Mononuclear cell (primary cell): ENCODE data around the gene FABP6. TPM values are rescaled to one million over a fixed set of nuclear protein-coding genes. Genes with fewer than 3 reads are reported as not detected.

Source experiments
- H3K27me3 ChIP-seq: 2 replicates; pipeline ENCODE4 v1.6.0; 2011; ENCODE audit warnings: low read length, control low read depth; ENCODE audit not compliant: insufficient read depth
- H3K4me1 ChIP-seq: 2 replicates; pipeline ENCODE4 v1.5.1; 2011; ENCODE audit warnings: mild to moderate bottlenecking, low read length, control low read depth; ENCODE audit not compliant: insufficient read depth
- H3K4me3 ChIP-seq: 2 replicates; pipeline ENCODE4 v1.5.1; 2011; ENCODE audit warnings: mild to moderate bottlenecking, low read length, moderate library complexity
- H3K9me3 ChIP-seq: 2 replicates; pipeline ENCODE4 v1.5.1; 2011; ENCODE audit warnings: low read depth, mild to moderate bottlenecking, control low read depth, low read length
- total RNA-seq: library from RNA; depleted of rRNA; stranded (reverse); fragments of >200 nt; gene quantifications from one replicate; pipeline ENCODE4 v1.2.3, GENCODE V29; 2012

The FABP6 gene
- total RNA-seq, 1 donor, result not detected

DNA sequence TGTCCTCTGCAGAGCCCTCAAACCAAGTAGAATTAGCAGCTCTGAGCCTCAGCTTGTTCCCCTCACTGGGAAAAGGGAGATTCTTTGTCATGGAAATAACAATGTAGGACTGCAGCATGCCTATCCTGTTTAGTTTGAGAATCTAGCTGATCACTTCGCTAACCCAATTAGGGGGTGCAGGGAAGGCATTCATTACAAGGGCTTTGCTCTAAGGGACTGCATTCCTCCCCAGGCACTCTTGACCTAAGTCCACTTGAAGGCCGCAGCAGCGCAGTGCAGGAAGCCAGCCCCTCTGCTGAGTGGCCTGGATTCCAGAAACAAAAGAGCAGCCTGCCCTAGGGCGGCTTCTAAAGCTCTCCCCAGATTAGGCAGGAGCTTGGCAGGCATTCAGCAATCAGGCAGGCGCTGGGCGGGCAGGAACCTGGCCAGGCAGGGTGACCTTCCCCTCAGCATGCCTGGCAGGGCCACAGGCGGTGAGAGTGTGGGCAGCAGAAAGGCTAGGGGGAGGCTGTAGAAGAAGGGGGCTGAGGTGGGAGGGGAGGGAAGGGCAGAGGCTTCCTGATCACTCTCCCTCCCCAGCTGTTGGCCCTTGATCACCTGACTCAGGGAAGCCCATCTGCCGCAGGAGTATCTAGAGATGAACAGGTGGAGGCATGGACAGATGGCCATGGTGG lies 58.2 kb downstream of the FABP6 start:
- H3K4me3 ChIP-seq, result no peak overlapping the region
- no peaks in the 10 kb centered on the region for H3K9me3 ChIP-seq
- peaks cover 8% of the 10 kb centered on the region for H3K4me1 ChIP-seq
- no peaks in the 10 kb centered on the region for H3K27me3 ChIP-seq

Other genes with a start within 250 kb of the FABP6 start
- 20.1 TPM for gene TTC1, start 220.4 kb upstream of the FABP6 start, total RNA-seq
- gene PWWP2A, start 110.1 kb upstream of the FABP6 start, total RNA-seq, result 21.8 TPM
- 0.94 TPM for gene CCNJL, start 83.1 kb downstream of the FABP6 start, total RNA-seq
- 0.10 TPM for gene C1QTNF2, start 141.1 kb downstream of the FABP6 start, total RNA-seq
- gene FAM200C, start 170.5 kb downstream of the FABP6 start, total RNA-seq, result 0.10 TPM
- gene SLU7, start 189.6 kb downstream of the FABP6 start, total RNA-seq, result 129 TPM
- gene PTTG1, start 192.3 kb downstream of the FABP6 start, total RNA-seq, result 17.0 TPM